ENCODE data around the gene SLC7A4. TPM values are rescaled to one million over a fixed set of nuclear protein-coding genes. Genes with fewer than 3 reads are reported as not detected.
"Not testable (repeated sequence)": the region's sequence is repeated elsewhere in the genome, so short reads cannot be mapped to it uniquely, and the experiment has no call there.

Gene SLC7A4
- total RNA-seq, 3 donors from 2014 or later = 0.10 to 0.13 TPM; not detected in 1

- Mint-ChIP-seq H3K4me3 (no peak overlapping the region), H3K27me3 (ENCODE audit: low read depth) (no peaks in the 10 kb centered on the region), H3K4me1 (ENCODE audit: low read depth) (peaks cover 15% of the 10 kb centered on the region), H3K36me3 (ENCODE audit: insufficient read depth) (no peaks in the 10 kb centered on the region), H3K9me3 (no peaks in the 10 kb centered on the region)
- DNase-seq (no peak), ATAC-seq (no peak)
These were observed 22.5 kb downstream of the SLC7A4 start for GRCh38 chr22:21009638-21010425.

GRCh38 chr22:21009208-21009607, 23.2 kb downstream of the SLC7A4 start:
- H3K9me3 Mint-ChIP-seq = not testable (repeated sequence)

GRCh38 chr22:21003782-21004181, 28.6 kb downstream of the SLC7A4 start:
- peak overlapping the region; percentile 92 for H3K4me3 Mint-ChIP-seq
- no peaks in the 10 kb centered on the region for H3K9me3 Mint-ChIP-seq
- H3K36me3 Mint-ChIP-seq (ENCODE audit: insufficient read depth) = peaks cover 2% of the 10 kb centered on the region
- DNase-seq (no peak), ATAC-seq (no peak)
- no peaks in the 10 kb centered on the region for H3K27me3 Mint-ChIP-seq (ENCODE audit: low read depth)
- peaks cover 22% of the 10 kb centered on the region for H3K4me1 Mint-ChIP-seq (ENCODE audit: low read depth)

More at GRCh38 chr22:21009208-21009607, 23.2 kb downstream of the SLC7A4 start:
- H3K36me3 Mint-ChIP-seq (ENCODE audit: insufficient read depth); H3K4me1 Mint-ChIP-seq (ENCODE audit: low read depth); H3K27me3 Mint-ChIP-seq (ENCODE audit: low read depth); ATAC-seq; DNase-seq; H3K4me3 Mint-ChIP-seq: not testable (repeated sequence)

GRCh38 chr22:21001601-21002325, 30.6 kb downstream of the SLC7A4 start, which contains the start of gene THAP7:
THAP7 (minus strand) TSS chr22:21002118; CDS start chr22:21001911, 207 bp downstream.
- H3K36me3 Mint-ChIP-seq (ENCODE audit: insufficient read depth) = peaks cover 5% of the 10 kb centered on the region
- peak within 1 kb of the TSS; percentile 92 for H3K4me3 Mint-ChIP-seq
- no peaks in the 10 kb centered on the region for H3K27me3 Mint-ChIP-seq (ENCODE audit: low read depth)
- peak; percentile 92 for ATAC-seq
- peak; percentile 97 for DNase-seq
- no peaks in the 10 kb centered on the region for H3K9me3 Mint-ChIP-seq
- H3K4me1 Mint-ChIP-seq (ENCODE audit: low read depth) = peaks cover 27% of the 10 kb centered on the region

- Mint-ChIP-seq H3K4me1 (ENCODE audit: low read depth) (peaks cover 27% of the 10 kb centered on the region), H3K4me3 (peak overlapping the region; percentile 92)
- no peak for ATAC-seq
These were observed 31.3 kb downstream of the SLC7A4 start for GRCh38 chr22:21000987-21001600.

GRCh38 chr22:21000207-21000986, 32.0 kb downstream of the SLC7A4 start:
- no peak for DNase-seq
- H3K4me1 Mint-ChIP-seq (ENCODE audit: low read depth) = peaks cover 27% of the 10 kb centered on the region
- no peaks in the 10 kb centered on the region for H3K27me3 Mint-ChIP-seq (ENCODE audit: low read depth)

More at GRCh38 chr22:21000987-21001600, 31.3 kb downstream of the SLC7A4 start:
- DNase-seq = no peak
- Mint-ChIP-seq H3K36me3 (ENCODE audit: insufficient read depth) (peaks cover 5% of the 10 kb centered on the region), H3K9me3 (no peaks in the 10 kb centered on the region), H3K27me3 (ENCODE audit: low read depth) (no peaks in the 10 kb centered on the region)

GRCh38 chr22:20999350-21000206, 32.8 kb downstream of the SLC7A4 start:
- Mint-ChIP-seq H3K4me1 (ENCODE audit: low read depth) (peaks cover 27% of the 10 kb centered on the region), H3K36me3 (ENCODE audit: insufficient read depth) (peaks cover 5% of the 10 kb centered on the region), H3K9me3 (no peaks in the 10 kb centered on the region), H3K4me3 (peak overlapping the region; percentile 92), H3K27me3 (ENCODE audit: low read depth) (no peaks in the 10 kb centered on the region)
- ATAC-seq = no peak
- no peak for DNase-seq

More at GRCh38 chr22:21000207-21000986, 32.0 kb downstream of the SLC7A4 start:
- Mint-ChIP-seq H3K9me3 (no peaks in the 10 kb centered on the region), H3K36me3 (ENCODE audit: insufficient read depth) (peaks cover 5% of the 10 kb centered on the region), H3K4me3 (peak overlapping the region; percentile 92)
- ATAC-seq = no peak

GRCh38 chr22:20998411-20999336, 33.7 kb downstream of the SLC7A4 start:
- Mint-ChIP-seq H3K9me3 (no peaks in the 10 kb centered on the region), H3K27me3 (ENCODE audit: low read depth) (no peaks in the 10 kb centered on the region), H3K4me1 (ENCODE audit: low read depth) (peaks cover 27% of the 10 kb centered on the region), H3K4me3 (no peak overlapping the region), H3K36me3 (ENCODE audit: insufficient read depth) (peaks cover 5% of the 10 kb centered on the region)
- DNase-seq (no peak), ATAC-seq (no peak)

GRCh38 chr22:20997536-20998257, 34.7 kb downstream of the SLC7A4 start:
- DNase-seq (no peak), ATAC-seq (no peak)
- Mint-ChIP-seq H3K27me3 (ENCODE audit: low read depth) (no peaks in the 10 kb centered on the region), H3K4me1 (ENCODE audit: low read depth) (peaks cover 22% of the 10 kb centered on the region), H3K36me3 (ENCODE audit: insufficient read depth) (peaks cover 5% of the 10 kb centered on the region), H3K4me3 (no peak overlapping the region), H3K9me3 (no peaks in the 10 kb centered on the region)

- Mint-ChIP-seq H3K4me1 (ENCODE audit: low read depth) (peaks cover 21% of the 10 kb centered on the region), H3K27me3 (ENCODE audit: low read depth) (no peaks in the 10 kb centered on the region), H3K9me3 (no peaks in the 10 kb centered on the region), H3K4me3 (no peak overlapping the region), H3K36me3 (ENCODE audit: insufficient read depth) (peaks cover 5% of the 10 kb centered on the region)
- DNase-seq (no peak), ATAC-seq (no peak)
These were observed 35.5 kb downstream of the SLC7A4 start for GRCh38 chr22:20996598-20997535.

- no peaks in the 10 kb centered on the region for H3K27me3 Mint-ChIP-seq (ENCODE audit: low read depth)
- H3K4me3 Mint-ChIP-seq = no peak overlapping the region
- H3K4me1 Mint-ChIP-seq (ENCODE audit: low read depth) = peaks cover 16% of the 10 kb centered on the region
- no peaks in the 10 kb centered on the region for H3K9me3 Mint-ChIP-seq
- DNase-seq (no peak), ATAC-seq (no peak)
- peaks cover 5% of the 10 kb centered on the region for H3K36me3 Mint-ChIP-seq (ENCODE audit: insufficient read depth)
These were observed 36.3 kb downstream of the SLC7A4 start for GRCh38 chr22:20996031-20996410.
